ENCODE results near the gene PRRC2A. TPM values are rescaled to one million over a fixed set of nuclear protein-coding genes. Genes with fewer than 3 reads are reported as not detected.

The PRRC2A gene
- total and polyA plus RNA-seq, 4 donors = 73.7 to 157 (median 103) TPM

- Histone ChIP-seq H3K27ac (ENCODE audit: low read depth in 1 of 2, low read length in 1 of 2) (peak overlapping the region in 1 of 2 donors; percentile 75), H3K9ac (ENCODE audit: insufficient read depth in 1 of 2, low read length in 2 of 2) (peak overlapping the region in 1 of 2 donors; percentile 30), H3K36me3 (ENCODE audit: control insufficient read depth in 4 of 4, insufficient read depth in 4 of 4, low read length in 4 of 4) (no peaks in the 10 kb centered on the region), H3K4me3 (peak overlapping the region; percentile 54), H3K9me3 (ENCODE audit: control insufficient read depth in 4 of 4, insufficient read depth in 3 of 4, low read length in 3 of 4) (no peaks in the 10 kb centered on the region), H3K27me3 (ENCODE audit: control insufficient read depth in 3 of 3, insufficient read depth in 3 of 3, low read length in 2 of 3) (peaks cover 0 to 6% (median 0%) of the 10 kb centered on the region in 3 donors), H3K4me1 (ENCODE audit: control insufficient read depth in 5 of 5, insufficient read depth in 5 of 5, low read length in 5 of 5) (peaks cover 2 to 9% (median 6%) of the 10 kb centered on the region in 5 donors)
- no peak for ATAC-seq (ENCODE audit: insufficient read depth, low FRiP score)
- no peak for DNase-seq
- no peak for TF ChIP-seq CTCF (IDR thresholded peaks at IDR 0.05; ENCODE audit: control extremely low read depth, extremely low read depth)
- 31 to 35% methylated on average over 11 of the region's 11 CpGs for WGBS, 2 donors
These were observed 40.1 kb upstream of the PRRC2A start for GRCh38 chr6:31580438-31580740.

DNA sequence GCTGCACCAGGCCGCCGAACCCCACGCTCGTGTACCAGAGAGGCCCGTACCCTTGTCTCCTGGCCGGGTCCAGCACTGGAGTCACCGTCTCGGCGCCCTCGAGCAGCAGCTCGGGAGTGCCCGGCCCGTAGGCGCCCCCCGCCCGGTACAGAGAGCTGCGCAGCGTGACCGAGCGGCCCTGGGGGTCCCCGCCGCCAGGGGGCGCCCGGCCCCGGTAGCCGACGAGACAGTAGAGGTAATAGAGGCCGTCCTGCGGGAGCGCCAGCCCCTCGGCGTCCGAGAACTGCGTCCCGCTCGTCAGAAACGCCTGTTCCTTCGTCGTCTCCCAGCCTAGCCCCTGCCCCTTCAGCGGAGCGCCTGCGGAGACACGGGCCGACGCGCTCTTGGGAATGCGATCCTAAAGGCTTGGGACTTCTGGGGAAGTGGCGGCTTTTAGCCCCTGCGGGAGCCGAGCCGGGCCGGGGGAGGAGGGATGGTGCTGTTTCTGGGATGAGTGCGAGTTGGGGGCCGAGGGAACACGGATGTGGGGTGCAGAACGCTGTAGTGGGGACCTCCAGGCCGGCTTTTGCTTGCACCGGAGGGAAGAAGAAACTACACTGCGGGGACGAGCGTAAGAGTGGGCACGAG lies 39.6 kb upstream of the PRRC2A start:
- DNase-seq (peak; percentile 90 to 93 (median 92)), ATAC-seq (ENCODE audit: insufficient read depth, low FRiP score) (peak; percentile 92)
- TF ChIP-seq CTCF (IDR thresholded peaks at IDR 0.05; ENCODE audit: control extremely low read depth, extremely low read depth) = peak; percentile 87
- peaks cover 2 to 9% (median 6%) of the 10 kb centered on the region in 5 donors for H3K4me1 ChIP-seq (ENCODE audit: control insufficient read depth in 5 of 5, insufficient read depth in 5 of 5, low read length in 5 of 5)
- 0 to 1% methylated on average over 58 to 62 of the region's 62 CpGs for WGBS, 2 donors
- H3K27ac ChIP-seq (ENCODE audit: low read depth in 1 of 2, low read length in 1 of 2) = peak overlapping the region; percentile 27 to 75
- peaks cover 0 to 6% (median 0%) of the 10 kb centered on the region in 3 donors for H3K27me3 ChIP-seq (ENCODE audit: control insufficient read depth in 3 of 3, insufficient read depth in 3 of 3, low read length in 2 of 3)
- no peaks in the 10 kb centered on the region for H3K36me3 ChIP-seq (ENCODE audit: control insufficient read depth in 4 of 4, insufficient read depth in 4 of 4, low read length in 4 of 4)
- peak overlapping the region; percentile 54 for H3K4me3 ChIP-seq
- H3K9me3 ChIP-seq (ENCODE audit: control insufficient read depth in 4 of 4, insufficient read depth in 3 of 4, low read length in 3 of 4) = no peaks in the 10 kb centered on the region
- peak overlapping the region; percentile 81 to 94 for H3K9ac ChIP-seq (ENCODE audit: insufficient read depth in 1 of 2, low read length in 2 of 2)

DNA sequence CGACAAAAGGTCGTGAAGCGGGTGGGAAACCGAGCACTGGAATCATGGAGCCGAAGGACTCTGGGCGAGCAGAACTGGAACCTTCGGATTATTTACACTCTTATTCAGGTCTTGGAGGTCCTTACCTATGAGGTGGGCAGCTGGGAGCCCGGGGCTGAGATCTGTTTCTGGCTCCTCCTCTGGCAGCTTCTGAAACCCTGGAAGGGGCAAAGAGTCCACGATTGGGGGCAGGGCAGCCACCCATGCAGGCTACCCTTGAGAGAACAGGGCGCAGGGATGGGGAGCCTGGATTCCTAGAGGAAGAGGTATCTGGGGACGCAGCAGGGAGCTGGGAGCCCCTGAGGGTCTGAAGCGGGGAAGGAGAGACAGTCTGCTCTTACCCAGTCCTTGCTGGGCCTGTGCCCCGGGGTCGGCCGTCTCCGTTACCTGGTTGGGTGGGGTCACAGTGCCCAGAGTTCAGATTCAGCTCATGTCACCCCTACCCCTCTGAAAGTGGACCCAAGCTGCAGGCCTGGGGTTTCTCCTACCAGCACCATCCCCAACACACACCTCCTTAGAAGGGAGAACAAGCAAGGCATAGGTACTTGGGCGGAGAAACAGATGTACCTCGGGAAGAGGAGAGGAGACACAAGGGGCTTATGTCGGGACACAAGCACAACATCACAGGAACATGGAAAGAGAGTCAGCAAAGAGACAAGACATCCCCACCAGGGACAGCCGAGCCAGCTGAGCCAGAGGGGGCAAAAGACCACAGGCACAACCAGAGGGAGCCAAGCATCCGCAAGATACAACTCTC lies 38.9 kb upstream of the PRRC2A start:
- no peak for TF ChIP-seq CTCF (IDR thresholded peaks at IDR 0.05; ENCODE audit: control extremely low read depth, extremely low read depth)
- Histone ChIP-seq H3K36me3 (ENCODE audit: control insufficient read depth in 4 of 4, insufficient read depth in 4 of 4, low read length in 4 of 4) (no peaks in the 10 kb centered on the region), H3K9me3 (ENCODE audit: control insufficient read depth in 4 of 4, insufficient read depth in 3 of 4, low read length in 3 of 4) (no peaks in the 10 kb centered on the region), H3K4me3 (peak overlapping the region; percentile 54), H3K27me3 (ENCODE audit: control insufficient read depth in 3 of 3, insufficient read depth in 3 of 3, low read length in 2 of 3) (peaks cover 0 to 2% (median 0%) of the 10 kb centered on the region in 3 donors), H3K27ac (ENCODE audit: low read depth in 1 of 2, low read length in 1 of 2) (peak overlapping the region; percentile 27 to 65), H3K9ac (ENCODE audit: insufficient read depth in 1 of 2, low read length in 2 of 2) (peak overlapping the region; percentile 81 to 94), H3K4me1 (ENCODE audit: control insufficient read depth in 5 of 5, insufficient read depth in 5 of 5, low read length in 5 of 5) (peaks cover 2 to 9% (median 6%) of the 10 kb centered on the region in 5 donors)
- ATAC-seq (ENCODE audit: insufficient read depth, low FRiP score) = no peak
- 19 to 20% methylated on average over 21 of the region's 21 CpGs for WGBS, 2 donors
- DNase-seq = peak in 1 of 3 donors; percentile 18
